Subcutaneous adipose tissue (tissue), 4 donors: ENCODE measurements around the gene UBE2G2. TPM values are rescaled to one million over a fixed set of nuclear protein-coding genes. Genes with fewer than 3 reads are reported as not detected.

Experiments used
- CTCF ChIP-seq: fragments of 450-650 bp; IDR thresholded peaks from one replicate; pipeline ENCODE4 v1.5.1; 2016; ENCODE audit warnings: low read depth, mild to moderate bottlenecking, control low read depth, antibody characterized with exemption, moderate library complexity
- total RNA-seq, 4 donors: library from RNA; depleted of rRNA; stranded (reverse); fragments of >200 nt; gene quantifications; one replicate each; pipeline ENCODE4 v1.1.0, GENCODE V29; 2016

Gene UBE2G2
- total RNA-seq, 4 donors from 2014 or later = 64.4 to 144 (median 100) TPM

- no peak for TF ChIP-seq CTCF
Observed at GRCh38 chr21:44846485-44847260, 45.1 kb upstream of the UBE2G2 start.

- no peak for TF ChIP-seq CTCF
Observed at GRCh38 chr21:44846224-44846484, 44.5 kb upstream of the UBE2G2 start.

- no peak for TF ChIP-seq CTCF
Observed at GRCh38 chr21:44845418-44846223, 44.0 kb upstream of the UBE2G2 start.

- TF ChIP-seq CTCF = no peak
Observed at GRCh38 chr21:44844256-44844655, 42.6 kb upstream of the UBE2G2 start.

- TF ChIP-seq CTCF = no peak
Observed at GRCh38 chr21:44842721-44843445, 41.3 kb upstream of the UBE2G2 start.

GRCh38 chr21:44842087-44842486 lies 40.5 kb upstream of the UBE2G2 start:
- no peak for TF ChIP-seq CTCF

- TF ChIP-seq CTCF = no peak
Observed at GRCh38 chr21:44840771-44841170, 39.2 kb upstream of the UBE2G2 start.
